ENCODE data around the gene L3MBTL4. TPM values are rescaled to one million over a fixed set of nuclear protein-coding genes. Genes with fewer than 3 reads are reported as not detected.

The L3MBTL4 gene
- total RNA-seq (under 1 TPM; 0.18 to 0.85 TPM), polyA plus RNA-seq (under 1 TPM in 1 of 3 donors, not detected in 2; 0.13 TPM), total RNA-seq (0 to 0.71 (median 0.26) reads per million in 6 experiments)

DNA sequence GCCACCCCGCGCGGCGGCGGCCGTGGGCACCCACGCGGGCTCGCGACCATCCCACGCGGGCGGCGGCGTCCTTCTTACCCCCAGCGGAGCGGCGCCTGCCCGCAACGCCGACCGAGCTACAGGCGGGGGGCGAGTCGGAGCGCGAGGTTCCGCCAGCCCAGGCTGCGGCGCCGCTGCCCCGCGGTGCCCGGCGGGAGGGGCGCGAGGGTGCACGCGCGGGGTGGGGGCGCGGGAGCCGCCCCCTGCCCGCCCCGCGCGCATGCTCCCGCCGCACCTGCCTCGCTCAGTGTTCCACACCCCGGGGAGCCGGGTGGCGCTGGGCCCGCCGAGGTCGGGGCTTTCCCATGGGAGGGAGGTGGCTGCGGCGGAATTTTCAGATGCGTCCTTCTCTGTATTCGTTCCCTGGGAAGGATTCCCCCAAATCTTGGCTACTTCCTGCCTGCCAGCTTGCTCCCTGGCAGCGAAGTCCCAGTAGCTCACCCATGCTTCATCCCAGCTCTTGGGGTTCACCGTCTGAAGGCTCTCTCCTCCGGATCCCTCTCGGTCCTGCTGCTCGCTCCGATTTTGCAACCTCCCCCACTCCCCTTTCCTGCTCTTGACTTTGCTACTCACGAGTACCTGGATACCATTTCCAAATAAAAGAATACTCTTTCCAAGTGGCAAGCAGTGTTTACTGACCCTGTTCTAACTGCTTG lies at the start of gene L3MBTL4:
L3MBTL4 (minus strand) TSS at position 189 of the 695 bp plus-strand sequence. CDS start 103,286 bp downstream, outside the sequence.
- DNase-seq, result peak in 1 of 10 donors; percentile 22
- peaks cover 0 to 6% (median 0%) of the 10 kb centered on the region in 3 donors for H3K36me3 Mint-ChIP-seq
- POLR2A ChIA-PET, result no interaction called here
- H3K4me3 Mint-ChIP-seq, result peak within 1 kb of the TSS; percentile 38 to 88 (median 74)
- H3K4me1 Mint-ChIP-seq, result peaks cover 2 to 30% (median 13%) of the 10 kb centered on the region in 4 donors
- H3K27me3 Mint-ChIP-seq, result peaks cover 11 to 58% (median 28%) of the 10 kb centered on the region in 5 donors
- H3K27ac Mint-ChIP-seq, result peak within 1 kb of the TSS in 2 of 10 donors; percentile 49 to 61
- peak; percentile 18 to 37 for ATAC-seq
- peaks cover 0 to 7% (median 2%) of the 10 kb centered on the region in 9 donors for H3K9me3 Mint-ChIP-seq

DNA sequence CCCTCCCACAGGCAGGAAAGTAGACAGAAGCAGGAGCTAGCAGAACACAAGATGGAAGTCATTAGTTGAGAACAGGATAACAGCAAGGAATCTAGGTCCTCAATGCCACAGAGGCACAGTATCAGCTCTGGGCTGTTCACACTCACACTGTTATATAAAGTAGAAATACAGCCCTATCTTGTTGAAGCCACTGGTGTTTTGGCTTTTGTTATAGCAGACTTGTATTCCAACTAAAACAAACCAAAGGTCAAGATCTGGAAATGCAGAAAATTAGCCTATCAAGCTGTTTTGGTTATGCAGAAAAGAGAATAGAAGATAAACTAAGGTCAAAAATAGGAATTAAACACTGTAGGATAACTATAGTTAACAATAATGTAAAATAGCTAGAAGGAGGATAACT lies 37.5 kb upstream of the L3MBTL4 start:
- POLR2A ChIA-PET, result no interaction called here
- Mint-ChIP-seq H3K36me3 (no peaks in the 10 kb centered on the region), H3K27me3 (no peaks in the 10 kb centered on the region), H3K27ac (no peak overlapping the region), H3K4me3 (no peak overlapping the region), H3K9me3 (peaks cover 0 to 2% (median 0%) of the 10 kb centered on the region in 9 donors), H3K4me1 (no peaks in the 10 kb centered on the region)
- DNase-seq (no peak), ATAC-seq (no peak)

DNA sequence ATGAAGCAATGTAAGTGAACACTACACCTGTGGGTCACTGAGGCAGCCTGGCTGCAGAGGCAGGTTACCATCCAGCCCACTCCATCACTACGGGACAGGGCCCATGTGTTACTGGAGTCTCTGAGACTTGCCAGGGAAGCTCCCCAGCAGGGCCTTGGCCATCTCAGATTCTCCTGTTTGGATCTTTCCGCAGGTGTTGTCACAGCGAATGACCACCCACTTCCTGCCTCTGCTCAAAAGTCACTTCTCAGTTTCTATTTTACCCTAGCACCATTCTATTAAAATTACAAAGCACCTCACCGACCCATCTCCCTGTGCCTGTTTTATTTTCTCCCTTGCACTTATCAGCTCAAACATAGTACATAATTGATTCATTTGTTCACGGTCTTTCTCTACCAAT lies 34.5 kb upstream of the L3MBTL4 start:
- Mint-ChIP-seq H3K4me1 (no peaks in the 10 kb centered on the region), H3K27ac (no peak overlapping the region), H3K4me3 (no peak overlapping the region), H3K9me3 (peaks cover 0 to 1% (median 0%) of the 10 kb centered on the region in 9 donors), H3K36me3 (no peaks in the 10 kb centered on the region), H3K27me3 (no peaks in the 10 kb centered on the region)
- DNase-seq (no peak), ATAC-seq (no peak)
- POLR2A ChIA-PET, result no interaction called here

GRCh38 chr18:6444466-6445228 lies 29.9 kb upstream of the L3MBTL4 start:
- H3K27me3 Mint-ChIP-seq, result peaks cover 0 to 9% (median 7%) of the 10 kb centered on the region in 5 donors
- ATAC-seq (no peak), DNase-seq (no peak)
- no peaks in the 10 kb centered on the region for H3K9me3 Mint-ChIP-seq
- H3K4me1 Mint-ChIP-seq, result no peaks in the 10 kb centered on the region
- no peak overlapping the region for H3K27ac Mint-ChIP-seq
- no peak overlapping the region for H3K4me3 Mint-ChIP-seq
- no peaks in the 10 kb centered on the region for H3K36me3 Mint-ChIP-seq
- POLR2A ChIA-PET, result no interaction called here

DNA sequence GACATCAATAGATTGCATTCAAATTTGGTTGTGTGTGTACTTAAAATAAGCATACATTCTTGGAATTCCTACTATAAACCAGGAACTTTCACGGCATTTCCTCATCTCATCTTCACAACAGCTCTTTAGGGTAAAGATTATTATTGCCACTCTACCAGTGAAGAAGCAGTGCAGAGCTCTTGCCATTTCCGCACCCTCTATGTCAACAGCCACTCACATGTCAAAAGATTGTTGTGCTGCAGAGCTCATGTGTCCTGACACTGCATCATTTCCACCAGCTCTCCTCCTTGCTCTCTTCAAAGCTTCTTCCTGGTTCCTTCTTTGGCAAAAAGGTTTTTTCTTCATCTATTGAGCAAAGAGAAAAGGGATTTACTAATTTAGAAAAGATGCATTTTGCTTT lies 26.5 kb upstream of the L3MBTL4 start:
- Mint-ChIP-seq H3K27ac (no peak overlapping the region), H3K4me3 (no peak overlapping the region), H3K9me3 (peaks cover 0 to 2% (median 0%) of the 10 kb centered on the region in 9 donors), H3K27me3 (peaks cover 0 to 18% (median 12%) of the 10 kb centered on the region in 5 donors), H3K36me3 (no peaks in the 10 kb centered on the region), H3K4me1 (no peaks in the 10 kb centered on the region)
- no peak for ATAC-seq
- POLR2A ChIA-PET, result no interaction called here
- no peak for DNase-seq

- H3K36me3 Mint-ChIP-seq, result no peaks in the 10 kb centered on the region
- ATAC-seq (no peak), DNase-seq (no peak)
- POLR2A ChIA-PET, result no interaction called here
- H3K9me3 Mint-ChIP-seq, result peaks cover 0 to 2% (median 0%) of the 10 kb centered on the region in 9 donors
- H3K4me3 Mint-ChIP-seq, result no peak overlapping the region
- no peaks in the 10 kb centered on the region for H3K4me1 Mint-ChIP-seq
- no peak overlapping the region for H3K27ac Mint-ChIP-seq
- H3K27me3 Mint-ChIP-seq, result peaks cover 0 to 17% (median 10%) of the 10 kb centered on the region in 5 donors
Observed at GRCh38 chr18:6437937-6438818, 23.5 kb upstream of the L3MBTL4 start.

- Mint-ChIP-seq H3K27ac (no peak overlapping the region), H3K4me1 (no peaks in the 10 kb centered on the region), H3K36me3 (no peaks in the 10 kb centered on the region), H3K27me3 (peaks cover 0 to 9% (median 6%) of the 10 kb centered on the region in 5 donors), H3K4me3 (no peak overlapping the region), H3K9me3 (peaks cover 0 to 2% (median 0%) of the 10 kb centered on the region in 9 donors)
- POLR2A ChIA-PET, result no interaction called here
- no peak for ATAC-seq
- DNase-seq, result no peak
Observed at GRCh38 chr18:6435731-6436130, 21.0 kb upstream of the L3MBTL4 start.

- Mint-ChIP-seq H3K27me3 (peaks cover 0 to 9% (median 6%) of the 10 kb centered on the region in 5 donors), H3K36me3 (no peaks in the 10 kb centered on the region), H3K4me1 (peaks cover 0 to 2% (median 0%) of the 10 kb centered on the region in 4 donors), H3K9me3 (peaks cover 0 to 2% (median 0%) of the 10 kb centered on the region in 9 donors), H3K4me3 (no peak overlapping the region), H3K27ac (no peak overlapping the region)
- ATAC-seq (no peak), DNase-seq (no peak)
- POLR2A ChIA-PET, result no interaction called here
Observed at GRCh38 chr18:6434987-6435709, 20.4 kb upstream of the L3MBTL4 start.

- no peak overlapping the region for H3K27ac Mint-ChIP-seq
- ATAC-seq (no peak), DNase-seq (no peak)
- H3K36me3 Mint-ChIP-seq, result no peaks in the 10 kb centered on the region
- no peak overlapping the region for H3K4me3 Mint-ChIP-seq
- H3K4me1 Mint-ChIP-seq, result peaks cover 0 to 2% (median 0%) of the 10 kb centered on the region in 4 donors
- peaks cover 0 to 2% (median 0%) of the 10 kb centered on the region in 9 donors for H3K9me3 Mint-ChIP-seq
- peaks cover 0 to 13% (median 6%) of the 10 kb centered on the region in 5 donors for H3K27me3 Mint-ChIP-seq
- POLR2A ChIA-PET, result no interaction called here
Observed at GRCh38 chr18:6434481-6434880, 19.8 kb upstream of the L3MBTL4 start.

DNA sequence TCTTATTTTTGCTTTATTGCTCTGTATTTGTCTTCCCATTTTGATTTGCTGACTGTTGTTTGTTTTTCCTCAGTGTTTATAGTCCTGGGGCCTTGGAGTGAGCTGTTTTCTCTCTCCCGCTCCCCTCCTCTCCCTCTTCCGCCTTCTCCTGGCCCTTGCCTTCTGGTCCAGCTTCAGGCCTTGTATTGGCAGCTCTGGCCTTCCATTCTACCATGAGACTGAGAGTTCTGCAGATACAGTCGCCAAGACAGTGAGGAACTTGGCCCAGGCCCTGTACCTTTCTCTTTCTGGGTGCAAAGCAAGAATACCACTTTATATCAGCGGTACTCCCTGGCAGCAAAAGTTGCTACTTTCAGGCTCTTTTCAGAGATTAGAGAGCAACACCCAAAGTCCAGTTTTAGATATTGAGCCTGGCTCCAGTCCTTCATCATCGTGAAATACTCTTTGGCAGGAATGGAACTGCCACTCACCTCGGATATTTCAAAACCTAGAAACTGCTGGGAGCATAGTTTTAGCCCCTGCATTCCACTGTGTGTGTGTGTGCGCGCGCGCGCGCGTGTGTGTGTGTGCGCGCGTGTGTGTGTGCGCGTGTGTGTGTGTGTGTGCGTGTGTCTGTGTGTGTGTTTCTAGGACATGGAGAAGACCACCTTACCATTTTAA lies 17.1 kb upstream of the L3MBTL4 start:
- Mint-ChIP-seq H3K27ac (no peak overlapping the region), H3K9me3 (peaks cover 0 to 5% (median 0%) of the 10 kb centered on the region in 9 donors), H3K27me3 (peaks cover 0 to 23% (median 2%) of the 10 kb centered on the region in 5 donors), H3K36me3 (no peaks in the 10 kb centered on the region), H3K4me1 (peaks cover 0 to 2% (median 0%) of the 10 kb centered on the region in 4 donors), H3K4me3 (no peak overlapping the region)
- DNase-seq, result no peak
- ATAC-seq, result no peak
- POLR2A ChIA-PET, result no interaction called here

GRCh38 chr18:6428851-6429395 lies 14.2 kb upstream of the L3MBTL4 start:
- H3K27me3 Mint-ChIP-seq, result peaks cover 0 to 23% (median 2%) of the 10 kb centered on the region in 5 donors
- H3K4me1 Mint-ChIP-seq, result peaks cover 0 to 2% (median 0%) of the 10 kb centered on the region in 4 donors
- no peak for ATAC-seq
- DNase-seq, result no peak
- H3K27ac Mint-ChIP-seq, result no peak overlapping the region
- POLR2A ChIA-PET, result no interaction called here
- H3K4me3 Mint-ChIP-seq, result no peak overlapping the region
- H3K9me3 Mint-ChIP-seq, result peaks cover 0 to 5% (median 0%) of the 10 kb centered on the region in 9 donors
- H3K36me3 Mint-ChIP-seq, result no peaks in the 10 kb centered on the region

Measured in naive thymus-derived CD8-positive, alpha-beta T cell (primary cell).